AG09309 (cell line): Measurements from ENCODE around the gene MUC12.
"Not testable (repeated sequence)": the region's sequence is repeated elsewhere in the genome, so short reads cannot be mapped to it uniquely, and the experiment has no call there.

Experiments used
- DNase-seq: peaks from one replicate; pipeline ENCODE4 v3.0.0-alpha.2; 2010; ENCODE audit warnings: low read depth
- H3K4me3 ChIP-seq: 2 replicates; pipeline ENCODE4 v1.5.1; 2011; ENCODE audit warnings: mild to moderate bottlenecking, low read depth, low read length, moderate library complexity; ENCODE audit not compliant: control insufficient read depth
- TF ChIP-seq, protein P1 (sequence below): IDR thresholded peaks from 2 replicates; pipeline ENCODE4 v1.5.1; 2011; ENCODE audit warnings: mild to moderate bottlenecking, low read depth, low read length, inconsistent platforms; ENCODE audit not compliant: insufficient read depth, control insufficient read depth; ENCODE audit errors: missing control alignments

MUC12 gene

DNA sequence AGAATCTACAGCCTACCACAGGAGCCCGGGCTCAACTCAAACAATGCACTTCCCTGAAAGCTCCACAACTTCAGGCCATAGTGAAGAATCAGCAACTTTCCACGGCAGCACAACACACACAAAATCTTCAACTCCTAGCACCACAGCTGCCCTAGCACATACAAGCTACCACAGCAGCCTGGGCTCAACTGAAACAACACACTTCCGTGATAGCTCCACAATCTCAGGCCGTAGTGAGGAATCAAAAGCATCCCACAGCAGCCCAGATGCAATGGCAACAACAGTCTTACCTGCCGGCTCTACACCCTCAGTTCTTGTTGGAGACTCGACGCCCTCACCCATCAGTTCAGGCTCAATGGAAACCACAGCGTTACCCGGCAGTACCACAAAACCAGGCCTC lies 22.3 kb downstream of the MUC12 start:
- no peak overlapping the region for H3K4me3 ChIP-seq
- DNase-seq = no peak
- TF ChIP-seq, protein P1, sequence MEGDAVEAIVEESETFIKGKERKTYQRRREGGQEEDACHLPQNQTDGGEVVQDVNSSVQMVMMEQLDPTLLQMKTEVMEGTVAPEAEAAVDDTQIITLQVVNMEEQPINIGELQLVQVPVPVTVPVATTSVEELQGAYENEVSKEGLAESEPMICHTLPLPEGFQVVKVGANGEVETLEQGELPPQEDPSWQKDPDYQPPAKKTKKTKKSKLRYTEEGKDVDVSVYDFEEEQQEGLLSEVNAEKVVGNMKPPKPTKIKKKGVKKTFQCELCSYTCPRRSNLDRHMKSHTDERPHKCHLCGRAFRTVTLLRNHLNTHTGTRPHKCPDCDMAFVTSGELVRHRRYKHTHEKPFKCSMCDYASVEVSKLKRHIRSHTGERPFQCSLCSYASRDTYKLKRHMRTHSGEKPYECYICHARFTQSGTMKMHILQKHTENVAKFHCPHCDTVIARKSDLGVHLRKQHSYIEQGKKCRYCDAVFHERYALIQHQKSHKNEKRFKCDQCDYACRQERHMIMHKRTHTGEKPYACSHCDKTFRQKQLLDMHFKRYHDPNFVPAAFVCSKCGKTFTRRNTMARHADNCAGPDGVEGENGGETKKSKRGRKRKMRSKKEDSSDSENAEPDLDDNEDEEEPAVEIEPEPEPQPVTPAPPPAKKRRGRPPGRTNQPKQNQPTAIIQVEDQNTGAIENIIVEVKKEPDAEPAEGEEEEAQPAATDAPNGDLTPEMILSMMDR = no peak

DNA sequence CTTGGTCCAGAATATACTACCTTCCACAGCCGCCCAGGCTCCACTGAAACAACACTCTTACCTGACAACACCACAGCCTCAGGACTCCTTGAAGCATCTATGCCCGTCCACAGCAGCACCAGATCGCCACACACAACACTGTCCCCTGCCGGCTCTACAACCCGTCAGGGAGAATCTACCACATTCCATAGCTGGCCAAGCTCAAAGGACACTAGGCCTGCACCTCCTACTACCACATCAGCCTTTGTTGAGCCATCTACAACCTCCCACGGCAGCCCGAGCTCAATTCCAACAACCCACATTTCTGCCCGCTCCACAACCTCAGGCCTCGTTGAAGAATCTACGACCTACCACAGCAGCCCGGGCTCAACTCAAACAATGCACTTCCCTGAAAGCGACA lies 22.9 kb downstream of the MUC12 start:
- H3K4me3 ChIP-seq, DNase-seq: not testable (repeated sequence)

DNA sequence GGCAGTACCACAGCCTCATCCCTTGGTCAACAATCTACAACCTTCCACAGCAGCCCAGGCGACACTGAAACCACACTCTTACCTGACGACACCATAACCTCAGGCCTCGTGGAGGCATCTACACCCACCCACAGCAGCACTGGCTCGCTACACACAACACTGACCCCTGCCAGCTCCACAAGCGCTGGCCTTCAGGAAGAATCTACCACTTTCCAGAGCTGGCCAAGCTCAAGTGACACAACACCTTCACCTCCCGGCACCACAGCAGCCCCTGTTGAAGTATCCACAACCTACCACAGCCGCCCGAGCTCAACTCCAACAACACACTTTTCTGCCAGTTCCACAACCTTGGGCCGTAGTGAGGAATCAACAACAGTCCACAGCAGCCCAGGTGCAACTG lies 25.3 kb downstream of the MUC12 start:
- not testable (repeated sequence) for H3K4me3 ChIP-seq, DNase-seq

DNA sequence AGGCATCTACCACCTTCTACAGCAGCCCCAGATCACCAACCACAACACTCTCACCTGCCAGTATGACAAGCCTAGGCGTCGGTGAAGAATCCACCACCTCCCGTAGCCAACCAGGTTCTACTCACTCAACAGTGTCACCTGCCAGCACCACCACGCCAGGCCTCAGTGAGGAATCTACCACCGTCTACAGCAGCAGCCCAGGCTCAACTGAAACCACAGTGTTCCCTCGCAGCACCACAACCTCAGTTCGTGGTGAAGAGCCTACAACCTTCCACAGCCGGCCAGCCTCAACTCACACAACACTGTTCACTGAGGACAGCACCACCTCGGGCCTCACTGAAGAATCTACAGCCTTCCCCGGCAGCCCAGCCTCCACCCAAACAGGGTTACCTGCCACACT lies 29.2 kb downstream of the MUC12 start:
- DNase-seq = not testable (repeated sequence)

DNA sequence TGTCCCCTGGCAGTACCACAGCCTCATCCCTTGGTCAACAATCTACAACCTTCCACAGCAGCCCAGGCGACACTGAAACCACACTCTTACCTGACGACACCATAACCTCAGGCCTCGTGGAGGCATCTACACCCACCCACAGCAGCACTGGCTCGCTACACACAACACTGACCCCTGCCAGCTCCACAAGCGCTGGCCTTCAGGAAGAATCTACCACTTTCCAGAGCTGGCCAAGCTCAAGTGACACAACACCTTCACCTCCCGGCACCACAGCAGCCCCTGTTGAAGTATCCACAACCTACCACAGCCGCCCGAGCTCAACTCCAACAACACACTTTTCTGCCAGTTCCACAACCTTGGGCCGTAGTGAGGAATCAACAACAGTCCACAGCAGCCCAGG lies 30.0 kb downstream of the MUC12 start:
- DNase-seq, H3K4me3 ChIP-seq: not testable (repeated sequence)

More for the DNA sequence above, 29.2 kb downstream of the MUC12 start:
- not testable (repeated sequence) for H3K4me3 ChIP-seq

DNA sequence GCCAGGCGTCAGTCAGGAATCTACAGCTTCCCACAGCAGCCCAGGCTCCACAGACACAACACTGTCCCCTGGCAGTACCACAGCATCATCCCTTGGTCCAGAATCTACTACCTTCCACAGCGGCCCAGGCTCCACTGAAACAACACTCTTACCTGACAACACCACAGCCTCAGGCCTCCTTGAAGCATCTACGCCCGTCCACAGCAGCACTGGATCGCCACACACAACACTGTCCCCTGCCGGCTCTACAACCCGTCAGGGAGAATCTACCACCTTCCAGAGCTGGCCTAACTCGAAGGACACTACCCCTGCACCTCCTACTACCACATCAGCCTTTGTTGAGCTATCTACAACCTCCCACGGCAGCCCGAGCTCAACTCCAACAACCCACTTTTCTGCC lies 30.7 kb downstream of the MUC12 start:
- not testable (repeated sequence) for DNase-seq, H3K4me3 ChIP-seq

DNA sequence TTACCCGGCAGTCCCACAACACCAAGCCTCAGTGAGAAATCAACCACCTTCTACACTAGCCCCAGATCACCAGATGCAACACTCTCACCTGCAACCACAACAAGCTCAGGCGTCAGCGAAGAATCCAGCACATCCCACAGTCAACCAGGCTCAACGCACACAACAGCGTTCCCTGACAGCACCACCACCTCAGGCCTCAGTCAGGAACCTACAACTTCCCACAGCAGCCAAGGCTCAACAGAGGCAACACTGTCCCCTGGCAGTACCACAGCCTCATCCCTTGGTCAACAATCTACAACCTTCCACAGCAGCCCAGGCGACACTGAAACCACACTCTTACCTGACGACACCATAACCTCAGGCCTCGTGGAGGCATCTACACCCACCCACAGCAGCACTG lies 33.0 kb downstream of the MUC12 start:
- not testable (repeated sequence) for DNase-seq, H3K4me3 ChIP-seq

DNA sequence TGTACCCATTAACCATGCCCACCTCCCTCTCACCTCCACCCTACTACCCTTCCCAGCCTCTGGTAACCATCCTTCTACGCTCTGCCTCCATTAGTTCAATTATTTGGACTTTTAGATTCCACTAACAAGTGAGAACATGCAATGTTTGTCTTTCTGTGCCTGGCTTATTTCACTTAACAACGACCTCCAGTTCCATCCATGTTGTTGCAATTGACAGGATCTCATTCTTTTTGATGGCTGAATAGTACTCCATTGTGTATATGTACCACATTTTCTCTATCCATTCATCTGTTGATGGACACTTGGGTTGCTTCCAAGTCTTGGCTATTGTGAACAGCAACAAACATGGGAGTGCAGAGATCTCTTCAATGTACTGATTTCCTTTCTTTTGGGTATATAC lies 38.0 kb downstream of the MUC12 start:
- H3K4me3 ChIP-seq, DNase-seq: not testable (repeated sequence)

DNA sequence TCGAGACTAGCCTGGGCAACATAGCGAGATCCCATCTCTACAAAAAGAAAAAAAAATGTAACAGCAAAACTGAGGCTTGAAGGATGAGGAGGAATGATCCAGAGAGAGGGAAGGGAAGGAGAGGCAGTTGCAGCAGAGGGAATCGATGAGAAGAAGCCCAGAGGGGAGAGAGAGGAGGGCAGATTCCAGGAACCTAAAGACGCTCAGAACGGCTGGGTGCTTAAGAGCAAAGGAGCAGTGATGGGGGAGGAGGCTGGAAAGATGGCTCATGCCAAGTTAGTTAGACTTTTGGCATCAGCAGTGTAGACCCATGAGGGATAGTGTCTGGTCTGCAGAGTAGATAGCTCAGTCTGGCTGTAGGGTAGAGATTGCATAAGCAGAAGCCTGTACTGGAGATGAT lies 40.3 kb downstream of the MUC12 start:
- no peak for DNase-seq
- TF ChIP-seq, protein P1 = no peak
- no peak overlapping the region for H3K4me3 ChIP-seq

DNA sequence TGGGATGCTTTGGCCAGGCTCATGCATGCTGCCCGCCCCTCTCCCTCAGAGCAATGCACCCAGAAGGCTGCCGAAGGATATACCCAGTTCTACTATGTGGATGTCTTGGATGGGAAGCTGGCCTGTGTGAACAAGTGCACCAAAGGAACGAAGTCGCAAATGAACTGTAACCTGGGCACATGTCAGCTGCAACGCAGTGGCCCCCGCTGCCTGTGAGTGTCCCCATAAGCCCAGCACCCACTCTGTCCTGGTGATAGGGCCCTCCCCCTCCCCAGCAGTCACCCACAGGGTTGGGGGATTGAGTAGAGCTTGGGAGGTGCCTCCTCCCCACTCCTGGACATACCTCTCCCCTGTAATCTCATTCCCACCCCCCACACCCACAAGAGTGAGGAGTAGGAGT lies 43.6 kb downstream of the MUC12 start:
- no peak overlapping the region for H3K4me3 ChIP-seq
- DNase-seq = no peak
- TF ChIP-seq, protein P1 = no peak

DNA sequence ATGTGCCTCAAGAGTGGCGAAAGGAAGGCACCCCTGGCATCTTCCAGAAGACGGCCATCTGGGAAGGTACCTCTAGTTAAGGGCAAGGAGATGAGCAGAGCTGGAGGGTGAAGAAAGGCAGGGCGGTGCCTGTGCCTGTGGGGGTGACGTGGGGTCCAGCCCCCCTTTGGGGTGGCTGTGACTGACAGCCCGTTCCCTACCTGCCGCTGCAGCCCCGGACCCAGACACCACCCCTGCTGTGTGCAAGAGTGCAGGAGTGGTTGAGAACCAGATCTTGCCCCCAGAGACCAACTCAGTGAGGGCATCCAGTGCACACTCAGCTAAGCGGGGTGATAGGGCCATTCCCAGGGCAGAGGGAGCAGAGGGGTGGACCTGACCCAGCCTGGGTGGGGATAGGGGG lies 46.3 kb downstream of the MUC12 start:
- H3K4me3 ChIP-seq = no peak overlapping the region
- TF ChIP-seq, protein P1 = no peak
- DNase-seq = no peak
